Nephron progenitor cell (in vitro differentiated cells): ENCODE data around the gene SH3BP5L.
A peak's percentile ranks its signal among the peaks of the same experiment; 100 is the strongest.

Experiments used
- DNase-seq: peaks from one replicate; pipeline ENCODE4 v3.0.0; 2021
- H3K27ac Mint-ChIP-seq: 2 replicates; pipeline ENCODE4 v1.8.0; 2021; ENCODE audit warnings: mild to moderate bottlenecking, moderate library complexity, mixed read lengths
- H3K27me3 Mint-ChIP-seq: 2 replicates; pipeline ENCODE4 v1.8.0; 2021; ENCODE audit warnings: mild to moderate bottlenecking, low read depth, mixed read lengths; ENCODE audit not compliant: poor library complexity
- H3K36me3 Mint-ChIP-seq: 2 replicates; pipeline ENCODE4 v1.8.0; 2021; ENCODE audit warnings: low read depth, mixed read lengths
- H3K4me1 Mint-ChIP-seq: 2 replicates; pipeline ENCODE4 v1.8.0; 2021; ENCODE audit warnings: mixed read lengths
- H3K4me3 Mint-ChIP-seq: 2 replicates; pipeline ENCODE4 v1.8.0; 2021; ENCODE audit warnings: mild to moderate bottlenecking, moderate library complexity, mixed read lengths
- H3K9me3 Mint-ChIP-seq: 2 replicates; pipeline ENCODE4 v1.8.0; 2021; ENCODE audit warnings: mild to moderate bottlenecking, moderate library complexity, mixed read lengths
- CTCF ChIP-seq: fragments of 200-600 bp; sonication (generic); IDR thresholded peaks from 2 replicates; pipeline ENCODE4 v1.5.0; 2021; ENCODE audit warnings: antibody characterized with exemption

SH3BP5L gene

GRCh38 chr1:248822148-248823032 is 3.3 kb downstream of the SH3BP5L start:
- Mint-ChIP-seq H3K36me3 (peaks cover 22% of the 10 kb centered on the region), H3K4me3 (no peak overlapping the region), H3K27me3 (peaks cover 6% of the 10 kb centered on the region), H3K27ac (no peak overlapping the region), H3K4me1 (peaks cover 47% of the 10 kb centered on the region), H3K9me3 (no peaks in the 10 kb centered on the region)
- DNase-seq, result no peak
- TF ChIP-seq CTCF, result no peak

GRCh38 chr1:248821641-248822040 is 4.1 kb downstream of the SH3BP5L start:
- peaks cover 39% of the 10 kb centered on the region for H3K4me1 Mint-ChIP-seq
- no peak for TF ChIP-seq CTCF
- DNase-seq, result no peak
- no peak overlapping the region for H3K4me3 Mint-ChIP-seq
- H3K27me3 Mint-ChIP-seq, result peaks cover 6% of the 10 kb centered on the region
- H3K9me3 Mint-ChIP-seq, result no peaks in the 10 kb centered on the region
- peaks cover 22% of the 10 kb centered on the region for H3K36me3 Mint-ChIP-seq
- no peak overlapping the region for H3K27ac Mint-ChIP-seq

GRCh38 chr1:248821101-248821500 is 4.6 kb downstream of the SH3BP5L start:
- peaks cover 22% of the 10 kb centered on the region for H3K36me3 Mint-ChIP-seq
- no peak for TF ChIP-seq CTCF
- no peak overlapping the region for H3K27ac Mint-ChIP-seq
- no peak for DNase-seq
- no peaks in the 10 kb centered on the region for H3K9me3 Mint-ChIP-seq
- peaks cover 6% of the 10 kb centered on the region for H3K27me3 Mint-ChIP-seq
- H3K4me1 Mint-ChIP-seq, result peaks cover 38% of the 10 kb centered on the region
- no peak overlapping the region for H3K4me3 Mint-ChIP-seq

GRCh38 chr1:248820041-248820585 is 5.6 kb downstream of the SH3BP5L start:
- peaks cover 3% of the 10 kb centered on the region for H3K27me3 Mint-ChIP-seq
- H3K36me3 Mint-ChIP-seq, result peaks cover 30% of the 10 kb centered on the region
- peak overlapping the region; percentile 59 for H3K27ac Mint-ChIP-seq
- no peak overlapping the region for H3K4me3 Mint-ChIP-seq
- TF ChIP-seq CTCF, result no peak
- no peak for DNase-seq
- H3K4me1 Mint-ChIP-seq, result peaks cover 32% of the 10 kb centered on the region
- no peaks in the 10 kb centered on the region for H3K9me3 Mint-ChIP-seq

GRCh38 chr1:248818505-248819374 is 7.0 kb downstream of the SH3BP5L start:
- H3K36me3 Mint-ChIP-seq, result peaks cover 31% of the 10 kb centered on the region
- peaks cover 19% of the 10 kb centered on the region for H3K4me1 Mint-ChIP-seq
- DNase-seq, result no peak
- peak overlapping the region; percentile 69 for H3K27ac Mint-ChIP-seq
- no peaks in the 10 kb centered on the region for H3K9me3 Mint-ChIP-seq
- no peak overlapping the region for H3K4me3 Mint-ChIP-seq
- no peak for TF ChIP-seq CTCF
- no peaks in the 10 kb centered on the region for H3K27me3 Mint-ChIP-seq
